Activated CD8-positive, alpha-beta memory T cell treated with anti-CD3 and anti-CD28 coated beads for 1 hour (primary cell): ENCODE data around the gene MAJIN.
A peak's percentile ranks its signal among the peaks of the same experiment; 100 is the strongest.

Experiments used
- DNase-seq, 2 donors: peaks; one replicate each; pipeline ENCODE4 v3.0.0-alpha.2; 2020; ENCODE audit warnings: low read depth in 1 of 2; ENCODE audit errors: extremely low read depth in 1 of 2

Gene MAJIN

DNA sequence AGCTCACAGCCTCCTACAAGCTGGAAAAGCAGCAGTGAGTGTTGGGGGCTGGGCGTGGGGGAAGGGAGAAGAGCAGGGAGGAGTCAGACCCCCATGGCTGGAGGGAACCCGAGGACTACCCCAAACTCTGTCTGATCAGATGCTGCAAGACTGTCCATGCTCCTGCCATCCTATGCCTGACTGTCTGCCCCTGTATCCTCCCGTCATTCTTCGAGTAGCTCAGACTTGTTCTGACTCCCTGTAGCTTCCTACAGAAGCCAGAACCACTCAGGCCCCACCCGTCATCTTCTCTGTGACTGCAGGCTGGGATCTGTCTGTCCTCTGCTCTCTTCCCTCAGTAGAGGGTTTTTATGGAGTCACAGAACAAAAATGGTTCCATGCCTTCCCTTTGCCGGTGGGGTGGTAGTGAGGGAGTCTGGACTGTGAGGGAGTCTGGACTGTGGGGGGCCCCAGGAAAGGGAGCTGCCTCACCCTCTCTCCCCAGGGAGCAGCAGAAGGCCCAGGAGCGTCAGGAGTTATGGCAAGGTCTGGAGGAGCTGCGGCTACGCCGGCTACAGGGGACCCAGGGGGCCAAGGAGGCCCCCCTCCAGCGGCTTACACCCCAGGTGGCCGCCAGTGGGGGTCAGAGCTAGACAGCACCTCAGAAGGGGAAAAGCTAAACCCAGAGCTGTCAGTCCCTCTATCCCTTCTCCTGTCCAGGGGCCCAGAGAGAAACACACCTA lies 38.5 kb downstream of the MAJIN start:
- DNase-seq, result no peak

DNA sequence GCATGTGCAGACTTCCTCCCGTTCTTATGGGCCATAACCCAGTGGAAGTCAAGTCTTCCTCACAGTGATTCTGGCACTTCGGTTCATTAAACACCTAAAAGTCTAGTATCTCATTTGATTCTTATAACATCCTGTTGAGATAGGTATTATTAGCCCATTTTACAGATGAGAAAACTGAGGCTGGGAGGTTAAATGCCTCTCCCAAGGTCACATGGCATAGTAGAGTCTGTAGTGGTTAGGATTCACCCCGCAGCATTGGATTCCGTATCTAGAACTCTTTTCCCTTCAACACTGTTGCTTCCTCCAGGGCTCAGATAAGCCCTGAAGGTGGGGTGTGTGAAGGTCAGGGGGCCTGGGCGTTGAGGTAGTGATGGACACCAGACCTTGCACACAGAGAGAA lies 39.6 kb downstream of the MAJIN start:
- DNase-seq, result no peak

DNA sequence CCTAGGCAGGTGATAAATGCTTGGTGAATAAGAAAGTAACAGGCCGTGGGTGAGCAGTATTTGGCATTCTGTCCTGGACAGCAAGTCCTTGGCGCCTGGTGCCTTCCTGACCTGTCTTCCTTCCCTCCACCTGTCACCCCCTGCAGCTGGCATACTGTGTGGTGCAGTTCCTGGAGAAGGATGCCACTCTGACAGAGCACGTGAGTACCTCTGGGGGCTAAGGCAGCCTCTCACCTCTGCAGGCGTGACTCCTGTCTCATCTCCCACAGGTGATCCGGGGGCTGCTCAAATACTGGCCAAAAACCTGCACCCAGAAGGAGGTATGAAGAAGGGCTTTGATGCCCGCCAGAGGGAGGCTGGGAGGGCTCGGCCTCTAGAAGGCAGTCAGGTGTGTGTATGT lies 40.6 kb downstream of the MAJIN start:
- DNase-seq, result no peak

DNA sequence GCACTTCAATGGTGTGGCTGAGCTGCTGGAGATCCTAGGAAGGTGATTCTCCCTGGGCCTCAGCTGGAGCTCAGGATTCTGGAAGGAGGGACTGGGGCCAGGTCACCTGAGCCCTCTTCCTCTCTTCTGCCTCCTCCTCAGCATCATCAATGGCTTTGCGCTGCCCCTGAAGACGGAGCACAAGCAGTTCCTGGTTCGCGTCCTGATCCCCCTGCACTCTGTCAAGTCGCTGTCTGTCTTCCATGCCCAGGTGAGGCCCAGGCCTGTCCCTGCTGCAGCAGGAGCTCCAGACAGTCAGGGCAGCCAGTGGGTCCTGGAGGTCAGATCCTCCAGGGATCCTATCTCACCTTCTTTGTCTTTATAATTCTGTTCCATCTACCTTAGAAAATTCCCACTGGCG lies 41.6 kb downstream of the MAJIN start:
- no peak for DNase-seq

DNA sequence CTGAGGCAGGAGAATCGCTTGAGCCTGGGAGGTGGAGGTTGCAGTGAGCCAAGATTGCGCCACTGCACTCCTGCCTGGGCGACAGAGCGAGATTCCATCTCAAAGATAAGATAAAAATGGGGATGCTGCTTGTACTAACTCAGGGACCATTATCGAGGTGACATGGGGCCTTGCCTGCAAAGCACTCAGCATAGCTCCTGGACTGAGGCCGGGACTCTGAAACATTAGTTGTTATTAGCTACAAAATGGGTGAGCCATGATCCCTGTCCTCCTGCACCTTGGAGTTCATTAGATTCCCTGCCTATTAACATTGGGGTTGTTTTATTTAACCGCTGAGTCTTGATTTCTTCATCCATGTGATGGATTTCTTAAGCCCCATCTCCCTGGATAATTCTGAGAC lies 42.3 kb downstream of the MAJIN start:
- no peak for DNase-seq

DNA sequence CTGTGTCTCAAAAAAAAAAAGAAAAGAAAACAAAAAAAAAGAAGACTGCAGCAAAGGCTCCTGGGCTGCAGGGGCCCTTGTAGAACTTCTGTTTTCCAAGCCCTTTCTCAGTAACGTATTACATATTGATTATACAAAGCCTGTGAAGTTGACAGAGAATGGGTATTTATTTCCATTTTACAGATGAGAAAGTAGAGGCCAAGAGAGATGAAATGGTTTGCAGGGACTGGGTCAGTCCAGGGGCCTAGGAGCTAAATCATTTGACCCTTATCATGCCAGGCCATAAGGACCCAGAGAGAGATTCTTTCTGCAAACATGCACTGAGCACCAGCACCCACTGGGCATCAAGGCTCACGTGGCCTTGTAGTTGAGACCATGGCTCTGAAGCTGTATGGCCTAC lies 43.0 kb downstream of the MAJIN start:
- DNase-seq, result no peak

DNA sequence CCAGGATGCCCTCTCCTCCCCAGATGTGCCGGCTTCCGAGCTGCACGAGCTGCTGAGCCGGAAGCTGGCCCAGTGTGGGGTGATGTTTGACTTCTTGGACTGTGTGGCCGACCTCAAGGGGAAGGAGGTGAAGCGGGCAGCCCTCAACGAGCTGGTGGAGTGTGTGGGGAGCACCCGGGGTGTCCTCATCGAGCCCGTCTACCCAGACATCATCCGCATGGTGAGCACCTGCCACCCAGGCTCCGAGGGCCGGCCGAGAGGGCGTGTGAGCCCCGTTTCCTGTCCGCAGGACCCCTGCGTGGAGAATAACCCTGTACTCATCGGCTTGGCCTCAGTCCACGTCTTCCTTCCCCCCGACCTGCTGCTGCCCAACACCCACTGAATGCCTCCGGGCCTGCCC lies 45.2 kb downstream of the MAJIN start:
- no peak for DNase-seq

DNA sequence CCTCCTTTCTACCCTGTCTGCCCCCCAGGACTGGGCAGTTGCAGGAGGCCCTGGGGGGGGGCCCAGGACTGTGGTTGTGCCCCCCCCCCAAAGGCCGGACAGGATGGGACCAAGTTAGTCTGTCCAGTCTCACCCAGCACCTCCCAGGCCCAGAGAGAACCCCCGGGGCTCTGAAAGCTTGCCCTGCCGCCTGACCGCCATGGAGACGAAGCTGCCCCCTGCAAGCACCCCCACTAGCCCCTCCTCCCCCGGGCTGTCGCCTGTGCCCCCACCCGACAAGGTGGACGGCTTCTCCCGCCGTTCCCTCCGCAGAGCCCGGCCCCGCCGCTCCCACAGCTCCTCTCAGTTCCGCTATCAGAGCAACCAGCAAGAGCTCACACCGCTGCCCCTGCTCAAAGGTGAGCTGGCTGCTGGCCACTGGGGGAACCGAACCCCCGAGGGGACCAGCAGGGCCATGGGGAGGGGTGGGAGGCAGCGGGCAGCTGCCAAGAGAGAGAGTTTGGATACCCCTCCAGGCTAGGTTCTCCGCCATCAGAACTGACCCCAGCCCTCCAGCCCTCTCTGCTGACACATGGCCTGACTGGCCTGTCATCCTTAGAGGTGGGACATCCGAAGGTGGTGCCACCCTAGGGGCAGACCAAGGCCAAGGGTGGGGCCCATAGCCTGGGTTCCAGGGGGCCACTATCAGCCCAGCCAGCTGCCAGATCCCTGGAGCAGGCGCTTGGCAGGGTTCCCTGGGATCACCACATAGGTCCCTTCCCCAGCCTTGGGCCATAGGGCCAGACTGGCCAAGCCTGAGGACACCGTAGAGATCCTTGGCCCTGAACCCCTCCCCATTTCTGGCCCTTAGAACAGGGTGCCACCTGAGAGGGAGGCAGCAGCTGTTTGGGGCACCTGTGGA lies 46.1 kb downstream of the MAJIN start:
- no peak for DNase-seq

DNA sequence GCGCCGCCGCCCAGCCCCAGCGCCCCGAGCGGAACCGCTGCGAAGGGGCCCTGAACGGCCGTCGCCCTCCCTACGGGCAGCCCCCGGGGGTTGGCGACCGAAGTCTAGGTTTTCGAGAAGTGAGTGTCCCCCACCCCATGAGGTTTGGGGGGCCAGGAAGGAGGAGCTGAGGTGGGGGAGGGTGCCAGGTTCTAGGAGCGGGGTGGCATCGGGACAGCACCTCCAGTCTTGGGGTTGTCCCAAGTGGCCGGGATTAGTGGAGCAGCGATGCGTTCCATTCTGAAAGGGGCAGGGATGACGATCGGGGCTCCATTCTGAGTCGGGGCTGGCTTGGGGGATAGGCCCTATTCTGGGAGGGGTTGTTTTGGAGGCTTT lies 47.0 kb downstream of the MAJIN start:
- DNase-seq, result no peak

DNA sequence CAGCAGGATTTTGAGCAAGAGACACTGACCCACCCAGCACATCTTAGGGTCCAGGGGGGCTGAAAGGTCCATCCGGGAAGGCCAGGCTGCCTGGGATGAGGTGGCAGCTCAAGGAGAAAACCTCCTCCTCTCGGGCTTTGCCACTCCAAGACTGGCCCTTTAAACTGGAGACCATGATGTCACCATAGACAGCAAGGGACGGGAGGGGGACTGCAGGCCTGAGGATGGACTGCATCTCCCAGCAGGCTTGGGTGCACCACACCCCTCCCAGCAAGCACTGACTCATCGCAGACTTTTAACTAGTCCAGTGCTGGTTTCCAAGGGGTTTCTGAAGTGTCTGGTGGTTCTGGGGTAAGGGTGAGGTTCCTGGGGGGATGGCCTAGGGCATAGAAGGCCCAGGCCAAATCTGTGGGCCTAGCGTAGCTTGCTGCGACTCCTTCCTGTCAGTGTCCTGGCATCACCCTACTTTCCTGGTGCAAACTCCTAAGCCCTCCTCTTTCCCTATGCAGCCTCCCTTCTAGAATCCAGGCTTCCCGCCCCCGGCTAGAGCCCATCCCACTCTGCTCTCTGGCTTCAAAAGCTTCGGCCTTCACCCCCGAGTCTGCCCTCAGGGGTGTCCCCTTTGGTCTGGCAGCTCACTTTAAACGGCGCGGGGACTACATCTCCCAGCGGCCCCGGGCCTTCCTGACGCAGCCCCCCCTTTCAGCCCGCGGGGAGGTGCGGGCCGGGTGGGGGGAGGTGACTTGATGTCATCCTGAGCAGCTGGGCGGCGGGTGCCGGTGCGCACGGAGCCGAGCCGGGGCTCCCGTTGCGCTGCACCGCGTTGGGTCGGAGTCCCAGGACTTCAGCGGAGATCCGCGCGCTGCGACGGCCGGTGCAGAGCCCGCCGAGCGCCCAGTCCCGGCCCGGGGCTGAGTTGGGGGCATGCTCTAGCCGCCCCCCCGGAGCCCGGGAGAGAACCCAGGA lies 47.7 kb downstream of the MAJIN start, which contains the start of gene PPP2R5B:
Gene PPP2R5B (plus strand): TSS at position 746 of the 966 bp plus-strand sequence. CDS start 1,046 bp downstream, outside the sequence.
- peak; percentile 68 to 86 for DNase-seq

DNA sequence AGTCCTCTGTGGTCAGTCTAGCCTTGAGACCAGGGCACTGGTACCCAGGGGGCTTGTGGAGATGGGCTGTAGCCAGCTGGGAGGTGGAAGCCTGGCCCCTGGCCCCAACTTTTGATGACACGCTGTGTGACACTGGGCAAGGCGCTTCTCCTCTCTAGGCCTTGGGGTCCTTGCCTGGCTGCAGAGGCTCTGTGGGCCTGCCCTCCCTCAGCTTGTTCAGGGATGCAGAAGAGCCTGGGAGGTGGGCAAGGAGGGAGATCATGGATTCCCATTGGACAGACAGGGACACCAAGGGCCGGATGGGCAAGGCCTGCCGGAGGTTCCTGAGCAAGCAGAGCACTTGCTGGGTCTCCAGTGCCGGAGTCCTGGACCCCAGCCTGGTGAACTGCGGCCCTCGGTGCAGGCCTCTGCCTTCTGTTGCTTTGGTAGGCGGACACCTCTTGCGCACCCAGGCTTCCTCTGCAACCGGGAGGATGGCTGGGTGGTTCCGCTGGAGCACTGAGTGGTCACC lies 48.7 kb downstream of the MAJIN start:
- DNase-seq, result no peak

DNA sequence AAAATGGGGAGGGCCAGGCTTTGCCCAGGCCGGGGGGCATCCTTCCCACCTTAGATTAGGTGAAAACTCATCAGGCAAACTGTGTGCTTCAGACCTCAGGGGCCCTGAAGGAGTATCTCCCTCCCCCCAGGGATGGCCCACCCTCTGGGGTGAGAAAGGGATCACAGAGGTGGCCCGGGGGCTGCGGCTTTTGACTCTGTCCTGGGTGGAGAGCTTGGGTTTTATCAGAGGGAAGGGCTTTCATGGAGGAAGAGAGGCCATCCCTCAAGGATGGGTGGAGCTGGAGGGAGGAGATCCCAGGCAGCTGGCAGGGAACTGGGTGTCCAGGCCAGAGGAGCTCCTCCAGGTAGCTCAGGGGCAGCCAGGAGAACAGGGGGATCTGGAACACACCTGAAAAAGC lies 50.5 kb downstream of the MAJIN start:
- DNase-seq, result no peak

DNA sequence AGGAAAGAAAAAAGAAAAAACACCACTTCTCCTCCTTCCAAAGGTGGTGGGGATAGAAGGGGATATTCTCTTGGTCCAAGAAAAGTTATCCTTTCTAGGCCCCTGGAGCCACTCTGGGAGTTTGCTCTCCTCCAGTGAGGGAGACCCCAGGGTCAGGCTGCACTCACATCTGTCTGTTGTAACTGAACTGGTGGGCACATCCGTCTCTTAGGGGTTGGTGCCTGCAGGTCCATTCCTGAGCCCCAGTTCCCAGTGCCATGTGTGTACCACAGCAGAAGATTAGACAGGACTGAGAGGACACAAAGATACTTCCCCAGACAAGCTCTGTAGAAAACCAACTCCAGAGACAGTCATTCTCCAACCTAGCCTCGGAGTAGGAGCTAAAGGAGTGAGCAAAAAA lies 51.8 kb downstream of the MAJIN start:
- no peak for DNase-seq

DNA sequence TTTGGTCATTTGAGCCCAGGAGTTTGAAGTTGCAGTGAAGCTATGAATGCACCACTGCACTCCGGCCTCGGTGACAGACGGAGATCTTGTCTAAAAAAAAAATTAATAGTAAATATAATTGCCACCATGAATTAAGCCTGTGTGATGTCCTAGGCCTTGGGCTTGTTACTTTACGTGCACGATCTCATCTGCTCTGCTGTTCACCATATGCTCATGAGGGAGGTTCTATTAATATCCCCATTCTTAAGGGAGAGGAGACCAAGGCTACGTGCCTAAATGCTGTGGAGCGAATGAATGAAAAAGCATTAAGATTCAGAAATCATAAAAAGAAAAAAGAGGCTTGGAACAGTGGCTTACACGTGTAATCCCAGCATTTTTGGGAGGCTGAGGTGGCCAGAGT lies 52.3 kb downstream of the MAJIN start:
- DNase-seq, result no peak

DNA sequence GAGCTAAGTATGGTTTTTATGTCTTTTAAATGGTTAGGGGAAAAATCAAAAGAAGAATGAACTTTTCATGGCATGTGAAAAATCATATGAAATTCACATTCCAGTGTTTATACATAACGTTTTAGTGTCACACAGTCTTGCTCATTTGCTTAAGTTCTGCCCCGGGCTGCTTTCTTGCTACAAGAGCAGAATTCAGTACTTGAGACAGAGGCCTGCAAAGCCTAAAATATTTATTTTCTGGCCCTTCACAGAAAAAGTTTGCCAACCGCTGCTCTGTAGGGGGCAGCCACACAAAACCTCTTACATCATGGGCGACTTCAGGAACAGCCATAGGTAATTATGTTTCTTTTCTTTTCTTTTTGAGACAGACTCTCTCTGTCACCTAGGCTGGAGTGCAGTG lies 53.9 kb downstream of the MAJIN start:
- no peak for DNase-seq

DNA sequence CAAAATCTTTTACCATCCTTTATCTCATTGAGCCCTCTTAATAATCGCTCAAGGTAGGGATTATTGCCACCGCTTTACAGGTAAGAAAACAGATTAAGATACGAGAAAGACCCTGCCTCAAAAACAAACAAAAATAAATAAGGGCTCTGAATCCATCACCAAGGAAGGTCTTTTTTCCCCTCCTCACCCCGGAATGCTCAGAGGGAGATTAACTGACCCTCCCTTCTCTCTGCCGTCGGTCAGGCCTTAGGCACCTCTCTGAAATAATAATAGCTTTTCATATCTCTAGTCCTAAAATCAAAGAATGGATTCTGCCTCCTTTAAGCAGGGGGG lies 54.3 kb downstream of the MAJIN start:
- no peak for DNase-seq

DNA sequence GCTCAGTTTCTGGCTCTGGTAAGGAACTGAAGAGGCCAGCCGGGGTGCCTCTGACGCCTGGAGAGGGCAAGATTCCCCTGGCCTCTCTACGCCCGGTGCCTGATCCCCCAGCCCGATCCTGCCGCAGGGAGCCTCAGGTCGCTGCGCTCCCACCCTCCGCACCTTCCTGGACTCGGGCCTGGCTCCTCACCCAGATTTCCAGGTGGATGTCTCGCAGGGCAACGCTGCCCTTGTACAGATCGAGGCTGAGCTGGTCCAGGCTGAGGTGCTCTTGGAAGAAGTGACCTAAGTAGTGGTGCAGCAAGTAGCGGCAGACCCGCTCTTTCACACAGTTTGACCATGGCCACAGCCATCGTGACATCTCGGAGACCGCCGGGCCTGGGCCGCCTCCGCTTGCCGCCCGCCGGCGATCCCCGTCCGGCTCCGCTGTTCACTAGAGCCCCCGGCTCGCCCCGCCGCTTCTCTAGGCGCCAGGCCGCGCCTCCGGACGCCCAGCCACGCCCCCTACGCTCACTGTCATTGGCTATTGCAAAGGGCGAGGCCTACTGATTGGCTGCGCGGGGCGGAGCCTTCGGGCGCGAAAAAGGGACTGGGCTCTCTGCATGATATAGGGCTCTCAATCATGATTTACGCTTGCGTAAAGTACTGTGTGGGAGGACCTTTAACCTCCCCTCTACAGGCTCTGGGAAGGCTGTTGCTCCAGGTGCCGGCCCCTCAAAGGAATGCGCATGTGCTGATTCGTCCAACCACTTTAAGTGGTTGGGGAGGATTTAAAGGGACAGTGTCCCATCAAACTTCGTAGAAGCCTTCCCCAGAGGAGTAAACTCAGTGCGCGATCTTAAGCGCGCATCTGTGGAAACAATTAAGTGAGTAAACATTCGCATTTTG lies 54.9 kb downstream of the MAJIN start, which contains the start of gene ATG2A:
Gene ATG2A (minus strand): TSS at position 435 of the 888 bp plus-strand sequence. CDS start 74 bp downstream, at position 361.
- DNase-seq, result peak; percentile 98

DNA sequence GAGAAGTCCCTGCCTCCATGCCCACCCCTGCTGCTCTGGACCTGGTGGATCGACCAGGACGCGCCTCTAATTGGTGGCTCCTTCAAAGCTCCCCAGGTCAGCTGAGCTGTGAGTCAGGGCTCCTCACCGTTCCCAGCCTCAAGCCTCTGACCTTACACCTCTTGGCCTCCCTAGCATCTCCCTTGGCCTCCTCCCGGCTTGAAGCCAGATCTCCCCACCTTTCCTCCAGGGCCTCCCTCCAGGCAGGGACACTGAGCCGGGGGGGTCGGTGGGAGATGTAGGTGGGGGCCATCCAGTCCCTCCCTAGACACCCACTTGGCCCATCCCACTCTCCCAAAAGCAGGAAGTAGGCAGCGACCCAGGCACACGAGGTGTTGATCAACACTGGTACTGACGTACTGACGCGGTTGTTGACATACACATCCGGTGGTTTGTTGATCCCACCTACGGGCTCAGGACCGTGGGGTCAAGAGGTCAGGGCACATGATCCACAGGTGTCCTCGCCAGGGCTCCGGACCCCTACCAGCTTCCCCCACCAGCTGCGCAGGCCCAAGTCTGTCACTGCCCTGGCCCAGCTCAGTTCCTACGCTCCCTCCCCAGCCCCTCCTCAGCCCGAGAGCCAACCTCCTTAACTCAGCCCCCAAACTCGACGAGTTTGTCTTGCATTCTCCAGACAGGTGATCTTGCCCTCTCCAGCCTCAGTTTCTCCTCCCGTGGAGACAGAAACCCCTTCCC lies 55.7 kb downstream of the MAJIN start:
- no peak for DNase-seq

DNA sequence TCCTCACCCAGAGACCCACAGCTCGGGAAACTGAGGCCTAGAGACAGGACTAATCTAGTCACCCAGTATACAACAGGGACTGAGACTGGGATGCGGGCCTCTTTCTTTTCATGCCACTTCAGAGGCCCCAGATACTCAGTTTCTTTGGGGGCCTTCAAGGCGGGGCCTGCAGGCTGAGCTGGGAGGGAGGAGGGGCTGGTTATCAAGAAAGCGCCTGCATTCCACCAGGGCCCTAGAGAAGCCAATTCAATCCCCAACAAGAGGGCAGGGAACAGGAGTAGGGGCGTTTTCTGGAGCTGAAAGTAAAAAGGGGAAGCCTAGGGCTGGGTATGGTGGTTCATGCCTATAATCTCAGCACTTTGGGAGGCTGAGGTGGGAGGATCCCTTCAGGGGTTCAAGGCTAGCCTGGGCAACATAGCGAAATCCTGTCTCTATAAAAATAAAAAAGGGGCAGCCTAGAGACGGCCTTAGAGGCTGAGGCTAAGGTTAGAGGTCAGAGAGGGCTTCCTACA lies 56.5 kb downstream of the MAJIN start:
- no peak for DNase-seq
